GM23248 (cell line): ENCODE results near the gene C1QTNF9. TPM values are rescaled to one million over a fixed set of nuclear protein-coding genes. Genes with fewer than 3 reads are reported as not detected.
A peak's percentile ranks its signal among the peaks of the same experiment; 100 is the strongest.

Experiments used
- DNase-seq: peaks from one replicate; pipeline ENCODE4 v3.0.0-alpha.2; 2015
- H2AFZ ChIP-seq: fragments of 200-600 bp; sonication (generic); 2 replicates; pipeline ENCODE4 v1.6.1; 2016; ENCODE audit warnings: antibody characterized with exemption
- H3F3A ChIP-seq: fragments of 200-600 bp; sonication (generic); 2 replicates; pipeline ENCODE4 v1.6.1; 2016; ENCODE audit warnings: mild to moderate bottlenecking, antibody characterized with exemption, mixed run types; ENCODE audit not compliant: insufficient read depth
- H3K27ac ChIP-seq: fragments of 200-600 bp; sonication (generic); 2 replicates; pipeline ENCODE4 v1.5.1; 2016; ENCODE audit warnings: mild to moderate bottlenecking
- H3K27me3 ChIP-seq: fragments of 200-600 bp; sonication (generic); replicated peaks from 2 replicates; pipeline ENCODE4 v1.6.1; 2016; ENCODE audit warnings: mild to moderate bottlenecking; ENCODE audit not compliant: insufficient read depth
- H3K36me3 ChIP-seq: fragments of 200-600 bp; sonication (generic); 2 replicates; pipeline ENCODE4 v1.6.1; 2016; ENCODE audit warnings: low read depth, mild to moderate bottlenecking
- H3K4me1 ChIP-seq: fragments of 200-600 bp; sonication (generic); 2 replicates; pipeline ENCODE4 v1.6.1; 2016; ENCODE audit warnings: mild to moderate bottlenecking; ENCODE audit not compliant: insufficient read depth
- H3K4me2 ChIP-seq: fragments of 200-600 bp; sonication (generic); one replicate; pipeline ENCODE4 v1.6.1; 2016; ENCODE audit warnings: mild to moderate bottlenecking; ENCODE audit not compliant: unreplicated experiment
- H3K4me3 ChIP-seq: fragments of 200-600 bp; sonication (generic); 2 replicates; pipeline ENCODE4 v1.5.1; 2016; ENCODE audit warnings: mild to moderate bottlenecking
- H3K79me2 ChIP-seq: fragments of 200-600 bp; sonication (generic); 2 replicates; pipeline ENCODE4 v1.6.1; 2016; ENCODE audit warnings: mild to moderate bottlenecking; ENCODE audit not compliant: insufficient read depth
- H3K9ac ChIP-seq: fragments of 200-600 bp; sonication (generic); 2 replicates; pipeline ENCODE4 v1.6.1; 2016; ENCODE audit warnings: mild to moderate bottlenecking
- H3K9me2 ChIP-seq: fragments of 200-600 bp; sonication (generic); 2 replicates; pipeline ENCODE4 v1.6.1; 2016; ENCODE audit warnings: mixed run types, mild to moderate bottlenecking, moderate library complexity; ENCODE audit not compliant: insufficient read depth
- H3K9me3 ChIP-seq: fragments of 200-600 bp; sonication (generic); one replicate; pipeline ENCODE4 v1.6.1; 2017; ENCODE audit warnings: low read depth
- H4K20me1 ChIP-seq: fragments of 200-600 bp; sonication (generic); 2 replicates; pipeline ENCODE4 v1.6.0; 2016; ENCODE audit not compliant: insufficient read depth
- EZH2 ChIP-seq: fragments of 200-600 bp; sonication (generic); IDR thresholded peaks from 2 replicates; pipeline ENCODE4 v1.6.1; 2018; ENCODE audit warnings: antibody characterized with exemption, mild to moderate bottlenecking; ENCODE audit not compliant: insufficient read depth, poor library complexity, severe bottlenecking
- EZH2phosphoT487 ChIP-seq: fragments of 200-600 bp; sonication (generic); IDR thresholded peaks from 2 replicates; pipeline ENCODE4 v1.6.1; 2018; ENCODE audit warnings: antibody characterized with exemption, moderate library complexity, mild to moderate bottlenecking, low read depth; ENCODE audit not compliant: insufficient read depth
- WGBS, 2 experiments: methylation state at CpG; one replicate each; pipeline ENCODE4 v1.1.6; 2015 to 2017; ENCODE audit warnings: low lambda C conversion rate in 2 of 2, low coverage in 1 of 2; ENCODE audit errors: missing lambda C conversion rate in 2 of 2; 5-methylcytosine and 5-hydroxymethylcytosine counted together
- in situ Hi-C: fragments of 300-500 bp; cut with MboI; formaldehyde crosslinking; loops from 2 replicates; pipeline ENCODE4 v1.15.0; 2020
- polyA plus RNA-seq: library from polyadenylated mRNA; unstranded; fragments of >200 nt; fragmentation: Nextera tagmentation; extraction: Ambion mirVana; gene quantifications from 2 replicates; pipeline ENCODE4 v1.2.1, GENCODE V29; 2016
- total RNA-seq: library from RNA; depleted of rRNA; stranded (reverse); fragments of >200 nt; shearing (Covaris generic); gene quantifications from 2 replicates; pipeline ENCODE4 v1.2.3, GENCODE V29; 2014

Gene C1QTNF9
- total and polyA plus RNA-seq, 2 experiments from 2014 or later, result 0.10 TPM; not detected in 1

- H3K27ac ChIP-seq, result no peak overlapping the region
- no peaks in the 10 kb centered on the region for H4K20me1 ChIP-seq
- no peak overlapping the region for H3K4me3 ChIP-seq
- no peak overlapping the region for H3K9ac ChIP-seq
- no peak for TF ChIP-seq EZH2phosphoT487
- TF ChIP-seq EZH2, result no peak
- peaks cover 5% of the 10 kb centered on the region; the same call in 1 of the 2 replicates for H3F3A ChIP-seq
- no peak overlapping the region for H3K4me2 ChIP-seq
- H3K79me2 ChIP-seq, result no peaks in the 10 kb centered on the region
- no peak overlapping the region for H2AFZ ChIP-seq
- H3K4me1 ChIP-seq, result peaks cover 8% of the 10 kb centered on the region; the same call in 1 of the 2 replicates
- 79 to 88% methylated on average over 1 of the region's 1 CpG for WGBS, 2 experiments
- H3K9me2 ChIP-seq, result no peaks in the 10 kb centered on the region
- no peaks in the 10 kb centered on the region for H3K9me3 ChIP-seq
- H3K36me3 ChIP-seq, result no peaks in the 10 kb centered on the region
- in situ Hi-C loops, result no loop called here
- peak; percentile 66 for DNase-seq
- no peaks in the 10 kb centered on the region for H3K27me3 ChIP-seq
Measured at GRCh38 chr13:24306632-24307031, 2.7 kb upstream of the C1QTNF9 start.

GRCh38 chr13:24307211-24308067 lies 1.9 kb upstream of the C1QTNF9 start:
- H3K27ac ChIP-seq, result no peak overlapping the region
- no peaks in the 10 kb centered on the region for H3K36me3 ChIP-seq
- H3F3A ChIP-seq, result peaks cover 5% of the 10 kb centered on the region; the same call in 1 of the 2 replicates
- no peak overlapping the region for H2AFZ ChIP-seq
- no peaks in the 10 kb centered on the region for H3K79me2 ChIP-seq
- H3K9me3 ChIP-seq, result no peaks in the 10 kb centered on the region
- 89 to 92% methylated on average over 27 of the region's 27 CpGs for WGBS, 2 experiments
- no peak overlapping the region for H3K9ac ChIP-seq
- H4K20me1 ChIP-seq, result no peaks in the 10 kb centered on the region
- no peak for TF ChIP-seq EZH2
- TF ChIP-seq EZH2phosphoT487, result no peak
- DNase-seq, result no peak
- peaks cover 8% of the 10 kb centered on the region; the same call in 1 of the 2 replicates for H3K4me1 ChIP-seq
- in situ Hi-C loops, result no loop called here
- no peaks in the 10 kb centered on the region for H3K9me2 ChIP-seq
- H3K4me2 ChIP-seq, result no peak overlapping the region
- no peaks in the 10 kb centered on the region for H3K27me3 ChIP-seq
- no peak overlapping the region for H3K4me3 ChIP-seq

GRCh38 chr13:24308068-24308445 lies 1.3 kb upstream of the C1QTNF9 start:
- in situ Hi-C loops, result no loop called here
- no peaks in the 10 kb centered on the region for H3K9me3 ChIP-seq

GRCh38 chr13:24308488-24309020 lies 826 bp upstream of the C1QTNF9 start:
- Histone ChIP-seq H4K20me1 (no peaks in the 10 kb centered on the region), H3K9me3 (no peaks in the 10 kb centered on the region), H3F3A (peaks cover 5% of the 10 kb centered on the region; the same call in 1 of the 2 replicates), H3K27ac (no peak overlapping the region), H3K4me3 (no peak overlapping the region), H3K36me3 (no peaks in the 10 kb centered on the region), H3K4me2 (no peak overlapping the region), H2AFZ (no peak overlapping the region), H3K4me1 (peaks cover 8% of the 10 kb centered on the region; the same call in 1 of the 2 replicates), H3K9ac (no peak overlapping the region), H3K9me2 (no peaks in the 10 kb centered on the region), H3K27me3 (no peaks in the 10 kb centered on the region), H3K79me2 (no peaks in the 10 kb centered on the region)
- no peak for TF ChIP-seq EZH2
- in situ Hi-C loops, result no loop called here
- no peak for DNase-seq
- 83 to 87% methylated on average over 23 to 37 of the region's 37 CpGs for WGBS, 2 experiments

More at GRCh38 chr13:24308068-24308445, 1.3 kb upstream of the C1QTNF9 start:
- H3K79me2 ChIP-seq, result no peaks in the 10 kb centered on the region
- no peaks in the 10 kb centered on the region for H3K9me2 ChIP-seq
- WGBS, 2 experiments, result 90 to 96% methylated on average over 17 to 33 of the region's 33 CpGs
- H3K27me3 ChIP-seq, result no peaks in the 10 kb centered on the region
- H3K27ac ChIP-seq, result no peak overlapping the region
- H4K20me1 ChIP-seq, result no peaks in the 10 kb centered on the region
- H3K9ac ChIP-seq, result no peak overlapping the region
- no peak for TF ChIP-seq EZH2
- TF ChIP-seq EZH2phosphoT487, result no peak
- no peak overlapping the region for H3K4me2 ChIP-seq
- no peaks in the 10 kb centered on the region for H3K36me3 ChIP-seq
- peaks cover 8% of the 10 kb centered on the region; the same call in 1 of the 2 replicates for H3K4me1 ChIP-seq
- H2AFZ ChIP-seq, result no peak overlapping the region
- peaks cover 5% of the 10 kb centered on the region; the same call in 1 of the 2 replicates for H3F3A ChIP-seq
- H3K4me3 ChIP-seq, result no peak overlapping the region
- no peak for DNase-seq
